Hepatocyte (in vitro differentiated cells): ENCODE data around the gene FIP1L1. TPM values are rescaled to one million over a fixed set of nuclear protein-coding genes. Genes with fewer than 3 reads are reported as not detected.

Experiments used
- DNase-seq: peaks from one replicate; pipeline ENCODE4 v3.0.0-alpha.2; 2016; ENCODE audit warnings: low spot score
- H2AFZ ChIP-seq: fragments of 200-600 bp; sonication (generic); 2 replicates; pipeline ENCODE4 v1.6.0; 2016; ENCODE audit warnings: antibody characterized with exemption, mild to moderate bottlenecking
- H3K27ac ChIP-seq: fragments of 200-600 bp; sonication (generic); 2 replicates; pipeline ENCODE4 v1.5.1; 2016; ENCODE audit warnings: mild to moderate bottlenecking
- H3K27me3 ChIP-seq: fragments of 200-600 bp; sonication (generic); 2 replicates; pipeline ENCODE4 v1.6.1; 2016
- H3K36me3 ChIP-seq: fragments of 200-600 bp; sonication (generic); replicated peaks from 2 replicates; pipeline ENCODE4 v1.5.1; 2016; ENCODE audit warnings: low read depth; ENCODE audit not compliant: insufficient read depth
- H3K4me1 ChIP-seq: fragments of 200-600 bp; sonication (generic); 2 replicates; pipeline ENCODE4 v1.5.1; 2016; ENCODE audit warnings: mild to moderate bottlenecking, moderate library complexity; ENCODE audit not compliant: insufficient read depth
- H3K4me2 ChIP-seq: fragments of 200-600 bp; sonication (generic); 2 replicates; pipeline ENCODE4 v1.6.0; 2016
- H3K4me3 ChIP-seq: fragments of 200-600 bp; sonication (generic); 2 replicates; pipeline ENCODE4 v1.5.1; 2016; ENCODE audit warnings: mild to moderate bottlenecking
- H3K79me2 ChIP-seq: fragments of 200-600 bp; sonication (generic); 2 replicates; pipeline ENCODE4 v1.6.0; 2017; ENCODE audit warnings: mild to moderate bottlenecking
- H3K9me2 ChIP-seq: fragments of 200-600 bp; sonication (generic); replicated peaks from 2 replicates; pipeline ENCODE4 v1.6.0; 2017; ENCODE audit warnings: mild to moderate bottlenecking; ENCODE audit not compliant: insufficient read depth
- H3K9me3 ChIP-seq: fragments of 200-600 bp; sonication (generic); 2 replicates; pipeline ENCODE4 v1.5.1; 2016; ENCODE audit warnings: low read depth, mild to moderate bottlenecking
- H4K20me1 ChIP-seq: fragments of 200-600 bp; sonication (generic); 2 replicates; pipeline ENCODE4 v1.6.0; 2016; ENCODE audit warnings: mild to moderate bottlenecking; ENCODE audit not compliant: insufficient read depth, poor library complexity, severe bottlenecking
- CTCF ChIP-seq: fragments of 200-600 bp; sonication (generic); IDR thresholded peaks from 2 replicates; pipeline ENCODE4 v1.5.1; 2016; ENCODE audit warnings: antibody characterized with exemption, mild to moderate bottlenecking; ENCODE audit not compliant: poor library complexity
- EZH2 ChIP-seq: fragments of 200-600 bp; sonication (generic); IDR thresholded peaks from 2 replicates; pipeline ENCODE4 v1.6.1; 2016; ENCODE audit warnings: antibody characterized with exemption, mild to moderate bottlenecking, borderline replicate concordance
- EZH2phosphoT487 ChIP-seq: fragments of 200-600 bp; sonication (generic); IDR thresholded peaks from one replicate; pipeline ENCODE4 v1.6.1; 2018; ENCODE audit warnings: antibody characterized with exemption, mild to moderate bottlenecking, low read depth, moderate library complexity; ENCODE audit not compliant: unreplicated experiment, severe bottlenecking
- WGBS: methylation state at CpG from one replicate; pipeline ENCODE4 v1.1.6; 2016; ENCODE audit warnings: low lambda C conversion rate; ENCODE audit errors: missing lambda C conversion rate; 5-methylcytosine and 5-hydroxymethylcytosine counted together
- polyA plus RNA-seq: library from polyadenylated mRNA; unstranded; fragments of >200 nt; fragmentation: Nextera tagmentation; extraction: Ambion mirVana; gene quantifications from 2 replicates; pipeline ENCODE4 v1.2.1, GENCODE V29; 2016
- total RNA-seq: library from RNA; depleted of rRNA; stranded (reverse); fragments of >200 nt; gene quantifications from 2 replicates; pipeline ENCODE4 v1.2.3, GENCODE V29; 2014

Gene FIP1L1
- total and polyA plus RNA-seq, 2 experiments from 2014 or later, result 50.7 to 75.6 TPM

GRCh38 chr4:53431052-53431451 is 53.6 kb downstream of the FIP1L1 start:
- no peak overlapping the region for H3K4me2 ChIP-seq
- H4K20me1 ChIP-seq, result no peaks in the 10 kb centered on the region
- no peak for DNase-seq
- H3K4me3 ChIP-seq, result no peak overlapping the region
- no peaks in the 10 kb centered on the region for H3K36me3 ChIP-seq
- H3K9me3 ChIP-seq, result no peaks in the 10 kb centered on the region
- no peaks in the 10 kb centered on the region for H3K9me2 ChIP-seq
- H3K4me1 ChIP-seq, result no peaks in the 10 kb centered on the region
- no peak overlapping the region for H2AFZ ChIP-seq
- H3K79me2 ChIP-seq, result peaks cover 18% of the 10 kb centered on the region
- H3K27me3 ChIP-seq, result no peaks in the 10 kb centered on the region
- WGBS, result 92% methylated on average over 5 of the region's 5 CpGs
- H3K27ac ChIP-seq, result no peak overlapping the region
- TF ChIP-seq EZH2phosphoT487, result no peak
- no peak for TF ChIP-seq EZH2
- TF ChIP-seq CTCF, result no peak

- 89% methylated on average over 4 of the region's 4 CpGs for WGBS
- Histone ChIP-seq H4K20me1 (no peaks in the 10 kb centered on the region), H3K9me2 (no peaks in the 10 kb centered on the region), H3K27me3 (no peaks in the 10 kb centered on the region), H2AFZ (no peak overlapping the region), H3K4me1 (no peaks in the 10 kb centered on the region), H3K4me3 (no peak overlapping the region), H3K36me3 (no peaks in the 10 kb centered on the region), H3K4me2 (no peak overlapping the region), H3K79me2 (peaks cover 20% of the 10 kb centered on the region), H3K9me3 (no peaks in the 10 kb centered on the region), H3K27ac (peak overlapping the region; percentile 3)
- no peak for DNase-seq
- TF ChIP-seq EZH2 (no peak), CTCF (no peak), EZH2phosphoT487 (no peak)
Measured at GRCh38 chr4:53432528-53433424, 55.3 kb downstream of the FIP1L1 start.

- WGBS, result 100% methylated on average over 1 of the region's 1 CpG
- TF ChIP-seq EZH2 (no peak), EZH2phosphoT487 (no peak), CTCF (no peak)
Measured at GRCh38 chr4:53436251-53436650, 58.8 kb downstream of the FIP1L1 start.

More at GRCh38 chr4:53436251-53436650, 58.8 kb downstream of the FIP1L1 start:
- H3K27me3 ChIP-seq, result no peaks in the 10 kb centered on the region
- H3K4me3 ChIP-seq, result no peak overlapping the region
- H3K36me3 ChIP-seq, result no peaks in the 10 kb centered on the region
- no peak overlapping the region for H3K27ac ChIP-seq
- no peak overlapping the region for H3K4me2 ChIP-seq
- H3K9me2 ChIP-seq, result no peaks in the 10 kb centered on the region
- DNase-seq, result no peak
- no peaks in the 10 kb centered on the region for H3K9me3 ChIP-seq
- no peaks in the 10 kb centered on the region for H4K20me1 ChIP-seq
- H3K4me1 ChIP-seq, result no peaks in the 10 kb centered on the region
- H3K79me2 ChIP-seq, result peaks cover 44% of the 10 kb centered on the region
- no peak overlapping the region for H2AFZ ChIP-seq
